ENCODE results near the gene MYO7B. TPM values are rescaled to one million over a fixed set of nuclear protein-coding genes. Genes with fewer than 3 reads are reported as not detected.

MYO7B gene
- total and polyA plus RNA-seq, 9 of the 15 experiments (the other 6 are each of a cell fraction or from before 2014, with no cell fraction given), result 0.08 TPM; not detected in 8

DNA sequence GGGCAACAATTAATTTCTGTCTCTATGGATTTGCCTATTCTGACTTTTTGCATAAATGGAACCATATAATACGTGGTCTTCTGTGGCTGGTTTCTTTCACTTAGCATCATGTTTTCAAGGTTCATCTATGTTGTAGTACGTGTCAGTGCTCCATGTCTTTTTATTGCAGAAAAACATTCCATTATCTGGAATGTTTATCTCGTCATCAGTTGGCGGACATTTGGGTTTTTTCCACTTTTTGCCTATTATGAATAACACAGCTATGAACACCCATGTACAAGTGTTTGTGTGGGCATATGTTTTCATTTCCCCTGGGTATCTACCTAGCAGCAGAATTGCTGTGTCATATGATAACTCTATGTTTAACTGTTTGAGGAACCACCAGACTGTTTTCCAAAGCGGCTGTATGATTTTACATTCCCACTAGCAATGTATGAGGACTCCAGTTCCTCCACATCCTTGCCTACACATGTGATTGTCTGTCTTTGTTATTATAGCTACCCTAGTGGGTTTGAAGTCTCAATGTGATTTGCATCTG, 49.9 kb downstream of the MYO7B start:
- intact Hi-C loops (cut with micrococcal nuclease), result no loop called here
- ChIA-PET CTCF (ENCODE audit: low intra/inter-chr PET ratio) (no interaction called here), POLR2A (no interaction called here)
- TF ChIP-seq RFX1 (IDR thresholded peaks at IDR 0.05), result no peak
- no peak for TF ChIP-seq CREBBP (IDR thresholded peaks at IDR 0.05; ENCODE audit: low read depth, low read length)
- peak; percentile 12; the same call in 1 of the 2 replicates for TF ChIP-seq NFE2L1 (tag; IDR thresholded peaks at IDR 0.05; ENCODE audit: borderline replicate concordance, low read depth)
- no peak for TF ChIP-seq ZNF384 (IDR thresholded peaks at IDR 0.05; ENCODE audit: low read depth, low read length)
- TF ChIP-seq, protein P1, sequence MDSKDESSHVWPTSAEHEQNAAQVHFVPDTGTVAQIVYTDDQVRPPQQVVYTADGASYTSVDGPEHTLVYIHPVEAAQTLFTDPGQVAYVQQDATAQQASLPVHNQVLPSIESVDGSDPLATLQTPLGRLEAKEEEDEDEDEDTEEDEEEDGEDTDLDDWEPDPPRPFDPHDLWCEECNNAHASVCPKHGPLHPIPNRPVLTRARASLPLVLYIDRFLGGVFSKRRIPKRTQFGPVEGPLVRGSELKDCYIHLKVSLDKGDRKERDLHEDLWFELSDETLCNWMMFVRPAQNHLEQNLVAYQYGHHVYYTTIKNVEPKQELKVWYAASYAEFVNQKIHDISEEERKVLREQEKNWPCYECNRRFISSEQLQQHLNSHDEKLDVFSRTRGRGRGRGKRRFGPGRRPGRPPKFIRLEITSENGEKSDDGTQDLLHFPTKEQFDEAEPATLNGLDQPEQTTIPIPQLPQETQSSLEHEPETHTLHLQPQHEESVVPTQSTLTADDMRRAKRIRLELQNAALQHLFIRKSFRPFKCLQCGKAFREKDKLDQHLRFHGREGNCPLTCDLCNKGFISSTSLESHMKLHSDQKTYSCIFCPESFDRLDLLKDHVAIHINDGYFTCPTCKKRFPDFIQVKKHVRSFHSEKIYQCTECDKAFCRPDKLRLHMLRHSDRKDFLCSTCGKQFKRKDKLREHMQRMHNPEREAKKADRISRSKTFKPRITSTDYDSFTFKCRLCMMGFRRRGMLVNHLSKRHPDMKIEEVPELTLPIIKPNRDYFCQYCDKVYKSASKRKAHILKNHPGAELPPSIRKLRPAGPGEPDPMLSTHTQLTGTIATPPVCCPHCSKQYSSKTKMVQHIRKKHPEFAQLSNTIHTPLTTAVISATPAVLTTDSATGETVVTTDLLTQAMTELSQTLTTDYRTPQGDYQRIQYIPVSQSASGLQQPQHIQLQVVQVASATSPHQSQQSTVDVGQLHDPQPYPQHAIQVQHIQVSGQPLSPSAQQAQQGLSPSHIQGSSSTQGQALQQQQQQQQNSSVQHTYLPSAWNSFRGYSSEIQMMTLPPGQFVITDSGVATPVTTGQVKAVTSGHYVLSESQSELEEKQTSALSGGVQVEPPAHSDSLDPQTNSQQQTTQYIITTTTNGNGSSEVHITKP (IDR thresholded peaks at IDR 0.05; ENCODE audit: partially characterized antibody), result no peak
- TF ChIP-seq C11orf30 (IDR thresholded peaks at IDR 0.05; ENCODE audit: low read depth), result peak; percentile 66
- peak; percentile 77 for TF ChIP-seq MAFG (tag; conservative IDR thresholded peaks at IDR 0.05)
- TF ChIP-seq MTA1 (IDR thresholded peaks at IDR 0.05; ENCODE audit: borderline replicate concordance), result no peak
- TF ChIP-seq MBD2 (IDR thresholded peaks at IDR 0.05; ENCODE audit: borderline replicate concordance, low read depth), result no peak
- TF ChIP-seq NFE2 (IDR thresholded peaks at IDR 0.05; ENCODE audit: low read depth), result peak; percentile 74
- no peak for TF ChIP-seq KDM4B (IDR thresholded peaks at IDR 0.05; ENCODE audit: borderline replicate concordance in 2 of 2, low read depth in 1 of 2)
- peak; percentile 54 for TF ChIP-seq ZNF316 (IDR thresholded peaks at IDR 0.05)
- TF ChIP-seq STAG1 (CRISPR knock-in tag; IDR thresholded peaks at IDR 0.05; ENCODE audit: borderline replicate concordance), result no peak
- Histone ChIP-seq H3K9me1 (ENCODE audit: control insufficient read depth, insufficient read depth, low read length) (peaks cover 5% of the 10 kb centered on the region), H2AFZ (ENCODE audit: low read depth, low read length) (no peak overlapping the region), H3K27me3 (ENCODE audit: control insufficient read depth in 2 of 2, insufficient read depth in 2 of 2, low read length in 2 of 2) (peaks cover 31 to 52% of the 10 kb centered on the region in 2 experiments), H3K4me2 (ENCODE audit: insufficient read depth, low read length) (no peak overlapping the region), H3K4me1 (replicated peaks in 1 of 2; ENCODE audit: control insufficient read depth in 2 of 2, insufficient read depth in 2 of 2, low read length in 2 of 2) (no peaks in the 10 kb centered on the region), H3K79me2 (ENCODE audit: control insufficient read depth, insufficient read depth, low read length) (no peaks in the 10 kb centered on the region), H4K20me1 (replicated peaks; ENCODE audit: control insufficient read depth, insufficient read depth, low read length) (peaks cover 3% of the 10 kb centered on the region; the same call in 1 of the 2 replicates), H3K9ac (ENCODE audit: insufficient read depth in 1 of 2, low read depth in 2 of 2, low read length in 2 of 2) (no peak overlapping the region), H3K4me3 (no peak overlapping the region), H3K27ac (ENCODE audit: extremely low read depth, low read depth, low read length) (no peak overlapping the region), H3K36me3 (ENCODE audit: control insufficient read depth, insufficient read depth, low read length) (no peaks in the 10 kb centered on the region), H3K9me3 (replicated peaks; ENCODE audit: control insufficient read depth, insufficient read depth, low read depth, low read length) (no peaks in the 10 kb centered on the region)
- in situ Hi-C loops (cut with MboI), result no loop called here
- ATAC-seq (no peak), FAIRE-seq (peak; percentile 59), DNase-seq (ENCODE audit: extremely low read depth in 1 of 4, low spot score in 3 of 4) (no peak)
- WGBS (ENCODE audit: insufficient coverage, low coverage, missing lambda C conversion rate), result 4% methylated on average over 5 of the region's 5 CpGs
- no TSS peak for BruUV-seq (replicated peaks)

Measured in K562 (cell line).